GM19455 (cell line): ENCODE measurements around the gene AMBRA1.

Experiments used
- ATAC-seq: cut with Tn5 transposase; IDR thresholded peaks from one replicate; pipeline ENCODE4 v1.9.1; 2021; ENCODE audit not compliant: unreplicated experiment

Gene AMBRA1

GRCh38 chr11:46450846-46451477 is 142.9 kb downstream of the AMBRA1 start:
- no peak for ATAC-seq

GRCh38 chr11:46447544-46447943 is 146.3 kb downstream of the AMBRA1 start:
- ATAC-seq = no peak

GRCh38 chr11:46445920-46446771 is 147.7 kb downstream of the AMBRA1 start:
- no peak for ATAC-seq

GRCh38 chr11:46445192-46445919 is 148.5 kb downstream of the AMBRA1 start:
- no peak for ATAC-seq

- ATAC-seq = no peak
These were observed 149.5 kb downstream of the AMBRA1 start for GRCh38 chr11:46444305-46444704.

GRCh38 chr11:46438211-46438610 is 155.6 kb downstream of the AMBRA1 start:
- no peak for ATAC-seq

GRCh38 chr11:46437122-46437689 is 156.6 kb downstream of the AMBRA1 start:
- ATAC-seq = no peak

- no peak for ATAC-seq
These were observed 157.7 kb downstream of the AMBRA1 start for GRCh38 chr11:46436113-46436512.

- no peak for ATAC-seq
These were observed 158.1 kb downstream of the AMBRA1 start for GRCh38 chr11:46435679-46436078.

- ATAC-seq = no peak
These were observed 162.6 kb downstream of the AMBRA1 start for GRCh38 chr11:46431211-46431610.

- ATAC-seq = no peak
These were observed 164.1 kb downstream of the AMBRA1 start for GRCh38 chr11:46429717-46430116.

- ATAC-seq = no peak
These were observed 166.5 kb downstream of the AMBRA1 start for GRCh38 chr11:46427364-46427763.

GRCh38 chr11:46426233-46426991 is 167.4 kb downstream of the AMBRA1 start:
- ATAC-seq = no peak

- no peak for ATAC-seq
These were observed 171.2 kb downstream of the AMBRA1 start for GRCh38 chr11:46422588-46422987.

GRCh38 chr11:46421257-46421880 is 172.5 kb downstream of the AMBRA1 start:
- ATAC-seq = no peak

GRCh38 chr11:46420513-46420912 is 173.3 kb downstream of the AMBRA1 start:
- ATAC-seq = no peak

- no peak for ATAC-seq
These were observed 175.1 kb downstream of the AMBRA1 start for GRCh38 chr11:46418751-46419150.

GRCh38 chr11:46417711-46418110 is 176.1 kb downstream of the AMBRA1 start:
- ATAC-seq = no peak

GRCh38 chr11:46414879-46415278 is 178.9 kb downstream of the AMBRA1 start:
- no peak for ATAC-seq

GRCh38 chr11:46414466-46414796 is 179.4 kb downstream of the AMBRA1 start:
- ATAC-seq = no peak
